Stromal cell of bone marrow (primary cell): ENCODE results near the gene IQSEC3.
"Not testable (repeated sequence)": the region's sequence is repeated elsewhere in the genome, so short reads cannot be mapped to it uniquely, and the experiment has no call there.

ENCODE experiments used
- DNase-seq: peaks from one replicate; pipeline ENCODE4 v3.0.0-alpha.2; 2012; ENCODE audit warnings: low read depth

IQSEC3 gene

GRCh38 chr12:111699-112493, 45.3 kb downstream of the IQSEC3 start:
- DNase-seq, result no peak

- DNase-seq, result no peak
These were observed 46.8 kb downstream of the IQSEC3 start for GRCh38 chr12:113347-113746.

GRCh38 chr12:114626-115211, 48.2 kb downstream of the IQSEC3 start:
- DNase-seq, result no peak

- no peak for DNase-seq
These were observed 49.0 kb downstream of the IQSEC3 start for GRCh38 chr12:115518-115917.

GRCh38 chr12:115960-116915, 49.7 kb downstream of the IQSEC3 start:
- DNase-seq, result no peak

- no peak for DNase-seq
These were observed 50.7 kb downstream of the IQSEC3 start for GRCh38 chr12:117311-117710.

GRCh38 chr12:117816-118345, 51.3 kb downstream of the IQSEC3 start:
- DNase-seq, result no peak

- DNase-seq, result no peak
These were observed 52.0 kb downstream of the IQSEC3 start for GRCh38 chr12:118591-118990.

GRCh38 chr12:120951-121350, 54.4 kb downstream of the IQSEC3 start:
- no peak for DNase-seq

- DNase-seq, result no peak
These were observed 55.1 kb downstream of the IQSEC3 start for GRCh38 chr12:121647-122046.

- no peak for DNase-seq
These were observed 58.5 kb downstream of the IQSEC3 start for GRCh38 chr12:125075-125474.

- no peak for DNase-seq
These were observed 59.0 kb downstream of the IQSEC3 start for GRCh38 chr12:125566-125965.

- no peak for DNase-seq
These were observed 61.5 kb downstream of the IQSEC3 start for GRCh38 chr12:128079-128478.

- DNase-seq, result no peak
These were observed 62.4 kb downstream of the IQSEC3 start for GRCh38 chr12:129001-129400.

GRCh38 chr12:130519-130918, 64.0 kb downstream of the IQSEC3 start:
- DNase-seq, result no peak

GRCh38 chr12:131008-131407, 64.4 kb downstream of the IQSEC3 start:
- no peak for DNase-seq

- no peak for DNase-seq
These were observed 65.3 kb downstream of the IQSEC3 start for GRCh38 chr12:131732-132495.

- not testable (repeated sequence) for DNase-seq
These were observed 67.2 kb downstream of the IQSEC3 start for GRCh38 chr12:133616-134232.

GRCh38 chr12:135138-135537, 68.6 kb downstream of the IQSEC3 start:
- DNase-seq, result no peak

GRCh38 chr12:138171-138897, 71.8 kb downstream of the IQSEC3 start:
- no peak for DNase-seq
